Measurements from ENCODE around the gene PDZD2.

Gene PDZD2

GRCh38 chr5:31880449-31880848 lies 241.5 kb downstream of the PDZD2 start:
- DNase-seq (ENCODE audit: low read depth), result no peak

GRCh38 chr5:31884896-31885295 lies 246.0 kb downstream of the PDZD2 start:
- no peak for DNase-seq (ENCODE audit: low read depth)

GRCh38 chr5:31886206-31886605 lies 247.3 kb downstream of the PDZD2 start:
- no peak for DNase-seq (ENCODE audit: low read depth)

- DNase-seq (ENCODE audit: low read depth), result no peak
These were observed 248.6 kb downstream of the PDZD2 start for GRCh38 chr5:31887556-31887955.

- DNase-seq (ENCODE audit: low read depth), result no peak
These were observed 249.6 kb downstream of the PDZD2 start for GRCh38 chr5:31888564-31888963.

GRCh38 chr5:31889001-31889561 lies 250.2 kb downstream of the PDZD2 start:
- no peak for DNase-seq (ENCODE audit: low read depth)

GRCh38 chr5:31890046-31890445 lies 251.1 kb downstream of the PDZD2 start:
- no peak for DNase-seq (ENCODE audit: low read depth)

- no peak for DNase-seq (ENCODE audit: low read depth)
These were observed 255.2 kb downstream of the PDZD2 start for GRCh38 chr5:31894141-31894540.

GRCh38 chr5:31895199-31895820 lies 256.4 kb downstream of the PDZD2 start:
- no peak for DNase-seq (ENCODE audit: low read depth)

GRCh38 chr5:31898036-31898632 lies 259.2 kb downstream of the PDZD2 start:
- DNase-seq (ENCODE audit: low read depth), result no peak

- DNase-seq (ENCODE audit: low read depth), result no peak
These were observed 261.4 kb downstream of the PDZD2 start for GRCh38 chr5:31900296-31900865.

- DNase-seq (ENCODE audit: low read depth), result no peak
These were observed 263.0 kb downstream of the PDZD2 start for GRCh38 chr5:31901807-31902530.

GRCh38 chr5:31908396-31908795 lies 269.5 kb downstream of the PDZD2 start:
- DNase-seq (ENCODE audit: low read depth), result no peak

- no peak for DNase-seq (ENCODE audit: low read depth)
These were observed 270.1 kb downstream of the PDZD2 start for GRCh38 chr5:31909073-31909472.

- no peak for DNase-seq (ENCODE audit: low read depth)
These were observed 272.6 kb downstream of the PDZD2 start for GRCh38 chr5:31911291-31912265.

- DNase-seq (ENCODE audit: low read depth), result no peak
These were observed 274.9 kb downstream of the PDZD2 start for GRCh38 chr5:31913808-31914207.

- DNase-seq (ENCODE audit: low read depth), result no peak
These were observed 277.4 kb downstream of the PDZD2 start for GRCh38 chr5:31916327-31916726.

- DNase-seq (ENCODE audit: low read depth), result no peak
These were observed 279.8 kb downstream of the PDZD2 start for GRCh38 chr5:31918739-31919138.

- no peak for DNase-seq (ENCODE audit: low read depth)
These were observed 282.9 kb downstream of the PDZD2 start for GRCh38 chr5:31921852-31922305.

- DNase-seq (ENCODE audit: low read depth), result no peak
These were observed 285.1 kb downstream of the PDZD2 start for GRCh38 chr5:31924005-31924404.

GRCh38 chr5:31931874-31932273 lies 292.9 kb downstream of the PDZD2 start:
- DNase-seq (ENCODE audit: low read depth), result no peak

Data from T-helper 22 cell (primary cell).